A549 (cell line): ENCODE results near the gene S100A4. TPM values are rescaled to one million over a fixed set of nuclear protein-coding genes. Genes with fewer than 3 reads are reported as not detected.

ENCODE experiments used
- ATAC-seq, 2 experiments: fragments of 200-7000 bp in 1 of 2; fragments of >200 bp in 1 of 2; cut with Nextera tagmentation in 1 of 2; cut with Tn5 transposase in 1 of 2; 3 replicates each; pipeline versions ENCODE4 v1.8.0 to v1.9.1; 2018 to 2020; ENCODE audit warnings: mild to moderate bottlenecking in 1 of 2, moderate library complexity in 1 of 2
- CTCF ChIA-PET: fragments of 300-600 bp; sonication (Branson Sonifier 250); formaldehyde crosslinking; extraction: SDS; loops from one replicate; lab custom pipeline; 2021; ENCODE audit warnings: antibody characterized with exemption, inconsistent platforms; lab: Yijun Ruan, JAX
- POLR2A ChIA-PET: fragments of 350-600 bp; formaldehyde crosslinking; extraction: SDS; loops from one replicate; lab custom pipeline; 2021; ENCODE audit warnings: antibody characterized with exemption, inconsistent platforms; lab: Yijun Ruan, JAX
- DNase-seq, 2 experiments: peaks; one replicate each; pipeline versions ENCODE4 v3.0.0 to v3.0.0-alpha.2; 2011 to 2016; ENCODE audit warnings: low read depth in 1 of 2, low spot score in 1 of 2
- FAIRE-seq: peaks from 2 replicates; lab custom pipeline; 2011; peaks lifted over from hg19 to GRCh38; lab: Jason Lieb, UNC
- H3K27ac ChIP-seq, 2 experiments: fragments of >200 bp; sonication (Bioruptor Twin); formaldehyde crosslinking; 3 replicates each; pipeline ENCODE4 v1.5.1; 2016 to 2017
- H3K4me1 ChIP-seq: fragments of >200 bp; sonication (Bioruptor Twin); formaldehyde crosslinking; 3 replicates; pipeline ENCODE4 v1.6.1; 2016
- H3K4me2 ChIP-seq: fragments of >200 bp; sonication (Bioruptor Twin); formaldehyde crosslinking; 3 replicates; pipeline ENCODE4 v1.6.1; 2016
- H3K4me3 ChIP-seq: fragments of >200 bp; sonication (Bioruptor Twin); formaldehyde crosslinking; 3 replicates; pipeline ENCODE4 v1.5.1; 2016
- H3K9me3 ChIP-seq: fragments of >200 bp; sonication (Bioruptor Twin); formaldehyde crosslinking; 3 replicates; pipeline ENCODE4 v1.6.1; 2016
- CHD4 ChIP-seq: fragments of 200-600 bp; sonication (generic); IDR thresholded peaks from 2 replicates; pipeline ENCODE4 v1.6.1; 2016; ENCODE audit warnings: antibody characterized with exemption, mild to moderate bottlenecking, borderline replicate concordance
- E2F6 ChIP-seq: IDR thresholded peaks from 2 replicates; pipeline ENCODE4 v1.6.1; 2012; ENCODE audit warnings: low read depth, borderline replicate concordance
- ELK1 ChIP-seq: fragments of 150-350 bp; IDR thresholded peaks from 2 replicates; pipeline ENCODE4 v1.6.1; 2014; ENCODE audit warnings: low read depth, mild to moderate bottlenecking, low read length
- ESRRA ChIP-seq: fragments of 150-350 bp; IDR thresholded peaks from 2 replicates; pipeline ENCODE4 v1.6.1; 2014; ENCODE audit warnings: mild to moderate bottlenecking, low read length, borderline replicate concordance
- FOSL2 ChIP-seq, 2 experiments: fragments of 450-650 bp in 1 of 2; fragments of >200 bp in 1 of 2; sonication (Bioruptor Twin) in 1 of 2; formaldehyde crosslinking; IDR thresholded peaks; 2 replicates each; pipeline versions ENCODE4 v1.5.0 to v1.6.1; 2016 to 2020; ENCODE audit warnings: mild to moderate bottlenecking in 1 of 2, moderate library complexity in 1 of 2
- FOXS1 ChIP-seq: fragments of 250-450 bp; sonication (Bioruptor Pico); IDR thresholded peaks from 2 replicates; pipeline ENCODE4 v1.5.0; 2020; ENCODE audit warnings: mild to moderate bottlenecking, moderate library complexity
- MAFK ChIP-seq: fragments of 450-650 bp; IDR thresholded peaks from 2 replicates; pipeline ENCODE4 v1.6.1; 2014; ENCODE audit not compliant: partially characterized antibody
- NPAS2 ChIP-seq: fragments of 250-450 bp; sonication (Bioruptor Pico); IDR thresholded peaks from 2 replicates; pipeline ENCODE4 v1.8.0; 2022; ENCODE audit warnings: mild to moderate bottlenecking, moderate library complexity, borderline replicate concordance
- TFCP2L1 ChIP-seq: fragments of 250-450 bp; sonication (Bioruptor Pico); IDR thresholded peaks from 2 replicates; pipeline ENCODE4 v1.5.0; 2021; ENCODE audit warnings: mild to moderate bottlenecking
- WGBS: methylation state at CpG from one replicate; pipeline ENCODE4 v1.1.6; 2017; ENCODE audit errors: missing lambda C conversion rate; 5-methylcytosine and 5-hydroxymethylcytosine counted together
- polyA plus RNA-seq, 4 experiments: library from polyadenylated mRNA; depleted of rRNA in 3 of 4; stranded (reverse); fragments of >200 nt; fragmentation: RNase III in 1 of 4; extraction: RNeasy Plus Mini Kit Qiagen cat#74134 plus additional on column Dnase treatment in 1 of 4; gene quantifications; 2 replicates in 3 of 4; 3 replicates in 1 of 4; pipeline ENCODE4 v1.2.3, GENCODE V29; 2011 to 2017
- TF ChIP-seq, protein P1 (sequence below): fragments of 200-600 bp; sonication (generic); IDR thresholded peaks from 2 replicates; pipeline ENCODE4 v1.6.1; 2016; ENCODE audit warnings: antibody characterized with exemption, mild to moderate bottlenecking, moderate library complexity

S100A4 gene
- polyA plus RNA-seq, 2 of the 4 experiments (the other 2 are of a cell fraction) = 590 to 2,584 TPM

- TF ChIP-seq, protein P1, sequence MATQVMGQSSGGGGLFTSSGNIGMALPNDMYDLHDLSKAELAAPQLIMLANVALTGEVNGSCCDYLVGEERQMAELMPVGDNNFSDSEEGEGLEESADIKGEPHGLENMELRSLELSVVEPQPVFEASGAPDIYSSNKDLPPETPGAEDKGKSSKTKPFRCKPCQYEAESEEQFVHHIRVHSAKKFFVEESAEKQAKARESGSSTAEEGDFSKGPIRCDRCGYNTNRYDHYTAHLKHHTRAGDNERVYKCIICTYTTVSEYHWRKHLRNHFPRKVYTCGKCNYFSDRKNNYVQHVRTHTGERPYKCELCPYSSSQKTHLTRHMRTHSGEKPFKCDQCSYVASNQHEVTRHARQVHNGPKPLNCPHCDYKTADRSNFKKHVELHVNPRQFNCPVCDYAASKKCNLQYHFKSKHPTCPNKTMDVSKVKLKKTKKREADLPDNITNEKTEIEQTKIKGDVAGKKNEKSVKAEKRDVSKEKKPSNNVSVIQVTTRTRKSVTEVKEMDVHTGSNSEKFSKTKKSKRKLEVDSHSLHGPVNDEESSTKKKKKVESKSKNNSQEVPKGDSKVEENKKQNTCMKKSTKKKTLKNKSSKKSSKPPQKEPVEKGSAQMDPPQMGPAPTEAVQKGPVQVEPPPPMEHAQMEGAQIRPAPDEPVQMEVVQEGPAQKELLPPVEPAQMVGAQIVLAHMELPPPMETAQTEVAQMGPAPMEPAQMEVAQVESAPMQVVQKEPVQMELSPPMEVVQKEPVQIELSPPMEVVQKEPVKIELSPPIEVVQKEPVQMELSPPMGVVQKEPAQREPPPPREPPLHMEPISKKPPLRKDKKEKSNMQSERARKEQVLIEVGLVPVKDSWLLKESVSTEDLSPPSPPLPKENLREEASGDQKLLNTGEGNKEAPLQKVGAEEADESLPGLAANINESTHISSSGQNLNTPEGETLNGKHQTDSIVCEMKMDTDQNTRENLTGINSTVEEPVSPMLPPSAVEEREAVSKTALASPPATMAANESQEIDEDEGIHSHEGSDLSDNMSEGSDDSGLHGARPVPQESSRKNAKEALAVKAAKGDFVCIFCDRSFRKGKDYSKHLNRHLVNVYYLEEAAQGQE = no peak
- TF ChIP-seq ELK1 (no peak), CHD4 (no peak)
Measured at GRCh38 chr1:153534925-153535241, 10.7 kb downstream of the S100A4 start (continued).

GRCh38 chr1:153534226-153534924 lies 11.2 kb downstream of the S100A4 start:
- TF ChIP-seq FOSL2 (IDR thresholded peaks at IDR 0.05) = no peak
- peak; percentile 31 for TF ChIP-seq FOSL2 (CRISPR knock-in tag; IDR thresholded peaks at IDR 0.05)
- TF ChIP-seq ESRRA = no peak
- no peak for TF ChIP-seq MAFK
- 0 out of 2 replicates have a peak, but pooled peaks have one; percentile 2 for TF ChIP-seq TFCP2L1
- TF ChIP-seq NPAS2 (CRISPR knock-in tag) = no peak
- no peak for TF ChIP-seq FOXS1 (CRISPR knock-in tag)
- no peak for TF ChIP-seq E2F6
- no peak for TF ChIP-seq CHD4
- TF ChIP-seq, protein P1 = peak; percentile 33; the same call in 1 of the 2 replicates
- H3K4me2 ChIP-seq = peak overlapping the region; percentile 97
- no peak for FAIRE-seq
- ChIA-PET CTCF (interaction anchor here (0.7 to 18.2 kb wide), 20 partner anchors 11 to 186 kb away, joined by 3 to 471 read pairs (median 17); partner anchors contain the start of genes CHTOP, PGLYRP4, S100A1 and S100A13), POLR2A (interaction anchor here (1.0 to 7.0 kb wide), 10 partner anchors 12 to 456 kb away, joined by 3 to 114 read pairs (median 11); partner anchors contain the start of genes CHTOP, RPS27, S100A13 and S100A2)
- H3K4me3 ChIP-seq = peak overlapping the region; percentile 68
- no peaks in the 10 kb centered on the region for H3K9me3 ChIP-seq
- peaks cover 38% of the 10 kb centered on the region for H3K4me1 ChIP-seq
- WGBS = 2% methylated on average over 7 of the region's 7 CpGs
- peak; percentile 38 to 51 for DNase-seq
- peak overlapping the region; percentile 98 to 100 for H3K27ac ChIP-seq
- peak; percentile 0; a peak in 3 of 6 replicates for ATAC-seq
